Activated CD4-positive, alpha-beta T cell treated with anti-CD3 and anti-CD28 coated beads for 36 hours (primary cell): ENCODE data around the gene ALG1. TPM values are rescaled to one million over a fixed set of nuclear protein-coding genes. Genes with fewer than 3 reads are reported as not detected.
"Not testable (repeated sequence)": the region's sequence is repeated elsewhere in the genome, so short reads cannot be mapped to it uniquely, and the experiment has no call there.

Experiments used
- ATAC-seq: fragments of 200-7000 bp; cut with Tn5 transposase; one replicate; pipeline ENCODE4 v1.10.0; 2021; ENCODE audit warnings: mild to moderate bottlenecking, moderate library complexity
- CTCF ChIA-PET: fragments of 350-600 bp; sonication (Branson Sonifier 250); formaldehyde crosslinking; loops from one replicate; lab custom pipeline; 2021; ENCODE audit warnings: antibody characterized with exemption; lab: Charles Lee
- POLR2A ChIA-PET: fragments of 350-600 bp; sonication (Branson Sonifier 250); formaldehyde crosslinking; loops from one replicate; lab custom pipeline; 2021; ENCODE audit warnings: antibody characterized with exemption, inconsistent platforms; lab: Charles Lee
- DNase-seq: peaks from one replicate; pipeline ENCODE4 v3.0.0-alpha.2; 2020
- H3K27ac Mint-ChIP-seq: one replicate; pipeline ENCODE4 v1.8.0; 2021; ENCODE audit warnings: mixed read lengths
- H3K27me3 Mint-ChIP-seq: one replicate; pipeline ENCODE4 v1.8.0; 2021; ENCODE audit warnings: mixed read lengths
- H3K36me3 Mint-ChIP-seq: one replicate; pipeline ENCODE4 v1.8.0; 2021; ENCODE audit warnings: low read depth, mixed read lengths
- H3K4me1 Mint-ChIP-seq: one replicate; pipeline ENCODE4 v1.8.0; 2021; ENCODE audit warnings: mixed read lengths
- H3K4me3 Mint-ChIP-seq: one replicate; pipeline ENCODE4 v1.8.0; 2021; ENCODE audit warnings: mild to moderate bottlenecking, moderate library complexity, mixed read lengths
- H3K9me3 Mint-ChIP-seq: one replicate; pipeline ENCODE4 v1.8.0; 2021; ENCODE audit warnings: low read depth, mixed read lengths
- intact Hi-C, 2 experiments: fragments of 100-400 bp; cut with DNase I in 1 of 2; cut with micrococcal nuclease in 1 of 2; formaldehyde crosslinking; loops; one replicate each; pipeline versions ENCODE4 v1.14.2 to v1.15.1; 2022 to 2024; cut with DNase I, micrococcal nuclease
- total RNA-seq, 2 experiments: library from RNA; stranded (reverse); gene quantifications; one replicate each; pipeline ENCODE4 v1.2.3, GENCODE V29; 2021

Gene ALG1
- total RNA-seq, 2 experiments from 2014 or later, result 15.7 to 18.1 TPM

DNA sequence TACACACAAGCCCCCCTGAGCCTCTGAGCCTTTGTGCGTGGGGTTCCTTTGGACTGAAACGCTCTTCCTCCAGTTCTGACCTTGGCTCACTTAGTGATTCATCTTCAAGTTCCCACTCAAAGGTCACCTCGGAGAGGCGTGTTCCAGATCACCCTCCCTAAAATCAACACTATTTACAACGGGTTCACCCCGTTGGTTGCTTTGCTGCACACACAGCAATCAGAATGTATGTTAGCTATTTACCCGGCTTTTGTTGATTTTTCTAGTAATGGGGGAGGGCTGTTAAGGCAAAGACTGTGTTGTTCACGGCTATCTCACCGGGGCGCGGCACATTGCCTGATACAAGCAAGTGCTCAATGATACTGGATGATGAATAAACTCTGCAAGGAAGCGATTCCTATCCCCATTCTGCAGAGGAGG is 38.9 kb upstream of the ALG1 start:
- H3K4me3 Mint-ChIP-seq, result peak overlapping the region; percentile 85
- H3K9me3 Mint-ChIP-seq, result no peaks in the 10 kb centered on the region
- ATAC-seq (no peak), DNase-seq (peak; percentile 12)
- peak overlapping the region; percentile 42 for H3K27ac Mint-ChIP-seq
- POLR2A ChIA-PET, result no interaction called here
- no peaks in the 10 kb centered on the region for H3K36me3 Mint-ChIP-seq
- intact Hi-C loops, result loop anchor here (1.0 to 10.0 kb wide), 8 partner anchors 38 to 408 kb away; partner anchors contain the start of genes ALG1 (in 2 of the 2), ANKS3 (in 1 of the 2), DNAAF8 (in 1 of the 2) and EEF2KMT (in 1 of the 2)
- CTCF ChIA-PET, result no interaction called here
- H3K4me1 Mint-ChIP-seq, result peaks cover 19% of the 10 kb centered on the region
- H3K27me3 Mint-ChIP-seq, result no peaks in the 10 kb centered on the region

- Mint-ChIP-seq H3K36me3 (no peaks in the 10 kb centered on the region), H3K4me1 (peaks cover 19% of the 10 kb centered on the region), H3K4me3 (peak within 1 kb of the TSS; percentile 85), H3K27me3 (no peaks in the 10 kb centered on the region), H3K27ac (peak within 1 kb of the TSS; percentile 80), H3K9me3 (no peaks in the 10 kb centered on the region)
- peak; percentile 96 for ATAC-seq
- POLR2A ChIA-PET, result no interaction called here
- CTCF ChIA-PET, result interaction anchor here (0.7 to 1.2 kb wide), 5 partner anchors 51 to 231 kb away, joined by 3 read pairs; partner anchors contain the start of gene ROGDI
- intact Hi-C loops, result loop anchor here (1.0 to 10.0 kb wide), 8 partner anchors 37 to 409 kb away; partner anchors contain the start of genes ALG1 (in 2 of the 2), ANKS3 (in 1 of the 2), DNAAF8 (in 1 of the 2) and EEF2KMT (in 1 of the 2)
- DNase-seq, result peak; percentile 93
Measured at GRCh38 chr16:5033256-5034166, 38.1 kb upstream of the ALG1 start, which contains the start of gene NAGPA. TSS of gene NAGPA (minus strand) at chr16:5033935. CDS start at chr16:5033914, 21 bp downstream.

- no peak for ATAC-seq
- Mint-ChIP-seq H3K4me1 (peaks cover 19% of the 10 kb centered on the region), H3K27me3 (no peaks in the 10 kb centered on the region), H3K27ac (peak overlapping the region; percentile 80), H3K36me3 (no peaks in the 10 kb centered on the region), H3K9me3 (no peaks in the 10 kb centered on the region), H3K4me3 (peak overlapping the region; percentile 85)
- CTCF ChIA-PET, result interaction anchor here (0.9 to 1.2 kb wide), 4 partner anchors 51 to 231 kb away, joined by 3 read pairs; partner anchors contain the start of gene ROGDI
- POLR2A ChIA-PET, result no interaction called here
- intact Hi-C loops, result loop anchor here (5.0 to 10.0 kb wide), 2 partner anchors 63 to 409 kb away; partner anchors contain the start of genes EEF2KMT (in 1 of the 2) and MGRN1 (in 1 of the 2)
- no peak for DNase-seq
Measured at GRCh38 chr16:5034167-5034523, 37.5 kb upstream of the ALG1 start.

GRCh38 chr16:5035909-5036227 is 35.8 kb upstream of the ALG1 start:
- H3K27me3 Mint-ChIP-seq, result no peaks in the 10 kb centered on the region
- ATAC-seq (no peak), DNase-seq (no peak)
- intact Hi-C loops, result loop anchor here in 1 of 2 experiments (10.0 kb wide), 1 partner anchor 411 kb away; the partner anchor contains the start of gene MGRN1
- H3K9me3 Mint-ChIP-seq, result no peaks in the 10 kb centered on the region
- POLR2A ChIA-PET, result no interaction called here
- H3K4me3 Mint-ChIP-seq, result no peak overlapping the region
- peaks cover 19% of the 10 kb centered on the region for H3K4me1 Mint-ChIP-seq
- H3K36me3 Mint-ChIP-seq, result no peaks in the 10 kb centered on the region
- CTCF ChIA-PET, result interaction anchor here (0.6 to 1.1 kb wide), 2 partner anchors 21 to 39 kb away, joined by 3 to 6 read pairs; no protein-coding TSS in a partner anchor
- H3K27ac Mint-ChIP-seq, result no peak overlapping the region

DNA sequence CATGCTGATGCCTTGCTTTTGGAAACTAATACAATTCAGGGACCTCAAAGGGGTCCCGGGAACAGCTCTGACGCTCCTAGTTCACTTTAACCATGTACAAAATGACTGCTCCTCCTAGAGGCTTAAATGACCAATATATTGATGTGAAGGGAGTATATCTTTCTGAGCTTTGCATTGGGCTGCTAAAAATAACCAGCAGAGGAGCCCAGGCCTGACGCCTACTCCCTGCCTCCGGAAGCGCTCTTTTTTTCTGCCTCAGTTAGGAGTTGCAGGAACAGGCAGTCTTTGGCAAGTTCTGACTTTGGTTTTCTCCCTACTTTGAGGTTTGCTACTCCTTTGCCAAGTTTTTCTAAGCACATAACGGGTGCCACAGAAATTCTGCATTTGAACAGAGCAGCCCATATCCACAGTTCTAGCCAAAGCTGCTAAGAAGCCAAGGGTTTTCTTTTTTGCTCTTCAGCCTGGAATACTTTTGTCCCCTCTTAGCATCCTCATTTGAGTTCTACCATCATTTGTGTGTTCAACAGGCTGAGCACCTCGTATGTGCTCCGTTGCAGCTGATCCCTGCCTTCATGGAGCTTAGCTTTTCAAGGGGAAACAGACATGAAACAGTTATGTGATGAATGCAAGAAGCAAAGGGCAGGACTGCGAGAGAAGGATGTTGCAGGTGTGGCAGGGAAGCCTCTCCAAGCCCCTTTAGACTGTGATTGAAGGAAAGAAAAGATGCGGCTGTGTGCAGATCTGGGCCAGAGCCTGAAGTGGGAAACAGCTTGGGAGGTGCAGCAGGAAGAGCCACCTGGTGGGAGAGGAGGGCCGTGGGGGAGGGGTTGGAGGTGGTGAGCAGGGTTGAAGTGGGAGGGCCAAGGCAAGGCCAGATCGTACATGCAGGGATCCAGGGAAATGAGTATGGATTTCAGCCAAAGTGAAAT is 35.2 kb upstream of the ALG1 start:
- Mint-ChIP-seq H3K4me3 (no peak overlapping the region), H3K4me1 (peaks cover 20% of the 10 kb centered on the region), H3K9me3 (no peaks in the 10 kb centered on the region), H3K36me3 (no peaks in the 10 kb centered on the region), H3K27ac (no peak overlapping the region), H3K27me3 (peaks cover 2% of the 10 kb centered on the region)
- intact Hi-C loops, result loop anchor here in 1 of 2 experiments (10.0 kb wide), 1 partner anchor 412 kb away; the partner anchor contains the start of gene MGRN1
- ATAC-seq (no peak), DNase-seq (no peak)
- ChIA-PET POLR2A (no interaction called here), CTCF (interaction anchor here (0.6 to 1.1 kb wide), 3 partner anchors 20 to 77 kb away, joined by 3 to 6 read pairs (median 3); no protein-coding TSS in a partner anchor)

- no peak for DNase-seq
- intact Hi-C loops, result no loop called here
- ATAC-seq, result no peak
- Mint-ChIP-seq H3K27me3 (peaks cover 2% of the 10 kb centered on the region), H3K4me1 (peaks cover 2% of the 10 kb centered on the region), H3K4me3 (no peak overlapping the region), H3K36me3 (no peaks in the 10 kb centered on the region), H3K9me3 (no peaks in the 10 kb centered on the region), H3K27ac (no peak overlapping the region)
- POLR2A ChIA-PET, result no interaction called here
- CTCF ChIA-PET, result no interaction called here
Measured at GRCh38 chr16:5040451-5040850, 31.2 kb upstream of the ALG1 start.

DNA sequence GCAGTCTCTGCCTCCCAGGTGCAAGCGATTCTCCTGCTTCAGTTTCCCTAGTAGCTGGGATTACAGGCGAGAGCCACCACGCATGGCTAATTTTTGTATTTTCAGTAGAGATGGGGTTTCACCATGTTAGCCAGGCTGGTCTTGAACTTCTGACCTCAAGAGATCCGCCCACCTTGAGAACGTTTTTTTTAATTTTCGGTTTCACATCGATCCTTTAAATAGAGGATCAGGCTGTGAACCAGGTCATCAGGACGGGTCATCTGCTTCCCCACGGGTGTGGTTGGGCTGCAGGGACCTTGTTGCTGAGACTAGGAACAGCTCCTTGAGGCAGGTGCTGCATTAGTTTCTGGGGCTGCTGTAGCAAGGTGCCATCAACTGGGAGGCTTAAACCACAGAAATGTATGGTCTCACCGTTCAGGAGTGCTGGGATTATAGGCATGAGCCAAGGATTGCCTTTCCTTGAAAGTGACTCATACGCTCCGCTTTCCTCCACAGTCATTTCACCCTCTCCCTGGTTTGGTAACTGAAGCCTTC is 30.0 kb upstream of the ALG1 start:
- H3K9me3 Mint-ChIP-seq, result no peaks in the 10 kb centered on the region
- H3K4me3 Mint-ChIP-seq, result no peak overlapping the region
- intact Hi-C loops, result no loop called here
- ATAC-seq, result no peak
- DNase-seq, result no peak
- CTCF ChIA-PET, result no interaction called here
- H3K36me3 Mint-ChIP-seq, result no peaks in the 10 kb centered on the region
- H3K27ac Mint-ChIP-seq, result no peak overlapping the region
- peaks cover 2% of the 10 kb centered on the region for H3K27me3 Mint-ChIP-seq
- H3K4me1 Mint-ChIP-seq, result peaks cover 2% of the 10 kb centered on the region
- POLR2A ChIA-PET, result no interaction called here

DNA sequence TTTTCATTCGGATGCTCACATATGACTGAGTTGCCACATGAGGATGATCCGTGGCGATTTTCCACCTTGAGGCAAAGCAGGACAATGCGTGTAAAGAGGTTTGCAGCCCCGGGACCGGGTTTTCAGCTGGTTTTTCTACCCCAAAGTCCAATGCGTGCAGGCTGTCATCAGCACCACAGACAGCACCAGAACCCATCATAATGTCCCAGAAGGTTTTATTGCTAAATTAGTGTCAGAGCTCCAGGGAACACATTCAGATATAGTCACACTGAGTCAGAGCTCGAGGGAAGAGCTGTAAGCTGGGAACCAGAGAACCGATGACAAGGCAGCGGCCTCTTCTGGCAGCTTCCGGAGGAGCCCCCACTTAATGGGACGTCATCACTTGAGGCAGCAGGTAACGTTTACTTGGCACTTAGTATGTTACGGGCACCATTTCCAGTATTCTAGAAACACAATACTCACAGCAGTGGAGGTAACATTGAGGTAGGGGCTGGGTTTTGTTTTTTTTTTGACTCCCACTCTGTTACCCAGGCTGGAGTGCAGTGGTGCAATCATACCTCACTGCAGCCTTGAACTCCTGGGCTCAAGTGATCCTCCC is 29.0 kb upstream of the ALG1 start:
- no peaks in the 10 kb centered on the region for H3K9me3 Mint-ChIP-seq
- DNase-seq (no peak), ATAC-seq (no peak)
- intact Hi-C loops, result no loop called here
- ChIA-PET POLR2A (no interaction called here), CTCF (no interaction called here)
- H3K4me3 Mint-ChIP-seq, result no peak overlapping the region
- H3K36me3 Mint-ChIP-seq, result no peaks in the 10 kb centered on the region
- H3K27me3 Mint-ChIP-seq, result peaks cover 2% of the 10 kb centered on the region
- H3K27ac Mint-ChIP-seq, result no peak overlapping the region
- peaks cover 2% of the 10 kb centered on the region for H3K4me1 Mint-ChIP-seq

- H3K36me3 Mint-ChIP-seq, result no peaks in the 10 kb centered on the region
- no peaks in the 10 kb centered on the region for H3K9me3 Mint-ChIP-seq
- CTCF ChIA-PET, result interaction anchor here (1.2 kb wide), 1 partner anchor 12 kb away, joined by 6 read pairs; no protein-coding TSS in a partner anchor
- peaks cover 2% of the 10 kb centered on the region for H3K4me1 Mint-ChIP-seq
- DNase-seq, result no peak
- ATAC-seq, result no peak
- H3K27me3 Mint-ChIP-seq, result peaks cover 2% of the 10 kb centered on the region
- no peak overlapping the region for H3K4me3 Mint-ChIP-seq
- POLR2A ChIA-PET, result no interaction called here
- intact Hi-C loops, result no loop called here
- no peak overlapping the region for H3K27ac Mint-ChIP-seq
Measured at GRCh38 chr16:5044011-5044540, 27.6 kb upstream of the ALG1 start.

DNA sequence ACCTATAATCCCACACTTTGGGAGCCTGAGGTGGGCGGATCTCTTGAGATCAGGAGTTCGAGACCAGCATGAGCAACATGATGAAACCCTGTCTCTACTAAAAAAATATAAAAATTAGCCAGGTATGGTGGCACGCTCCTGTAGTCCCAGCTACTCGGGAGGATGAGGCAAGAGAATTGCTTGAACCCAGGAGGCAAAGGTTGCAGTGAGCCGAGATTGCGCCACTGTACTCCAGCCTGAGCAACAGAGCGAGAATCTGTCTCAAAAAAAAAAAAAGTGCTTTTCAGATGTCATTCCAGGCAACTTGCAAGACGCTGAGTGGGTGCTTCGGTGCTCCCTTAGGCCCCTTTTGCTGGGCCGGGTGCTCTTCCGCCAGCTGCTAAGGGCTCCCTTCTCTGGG is 27.1 kb upstream of the ALG1 start:
- POLR2A ChIA-PET, result not testable (repeated sequence)
- CTCF ChIA-PET, result interaction anchor here (1.2 kb wide), 1 partner anchor 12 kb away, joined by 6 read pairs; no protein-coding TSS in a partner anchor

More for the DNA sequence above, 27.1 kb upstream of the ALG1 start:
- H3K27me3 Mint-ChIP-seq, H3K27ac Mint-ChIP-seq, H3K9me3 Mint-ChIP-seq, H3K4me3 Mint-ChIP-seq, DNase-seq, H3K4me1 Mint-ChIP-seq, H3K36me3 Mint-ChIP-seq, ATAC-seq, intact Hi-C loops: not testable (repeated sequence)
